H1 (cell line): ENCODE results near the gene DES. TPM values are rescaled to one million over a fixed set of nuclear protein-coding genes. Genes with fewer than 3 reads are reported as not detected.

Experiments used
- PHF8 ChIP-seq: fragments of 200-600 bp; sonication (generic); conservative IDR thresholded peaks from 2 replicates; pipeline ENCODE4 v1.7.1; 2012; ENCODE audit warnings: low read depth, mild to moderate bottlenecking, inconsistent platforms, low read length, moderate library complexity
- TCF12 ChIP-seq: IDR thresholded peaks from 2 replicates; pipeline ENCODE4 v1.6.1; 2011; ENCODE audit warnings: low read depth, mild to moderate bottlenecking, low read length
- polyA plus RNA-seq, 7 experiments: library from polyadenylated mRNA; depleted of rRNA in 3 of 7; stranded (reverse) in 5 of 7; unstranded in 2 of 7; fragments of >200 nt in 5 of 7; fragments of 200-250 nt in 2 of 7; gene quantifications; 1 replicate in 5 of 7; 2 replicates in 1 of 7; 4 replicates in 1 of 7; pipeline versions ENCODE4 v1.2.1 to v1.2.3, GENCODE V29; 2011 to 2013; ENCODE audit warnings: missing spikeins in 2 of 7, mixed read lengths in 2 of 7
- total RNA-seq: library from RNA; stranded (reverse); fragmentation: NEBNext Ultra II Directional; extraction: Animal tissue kit (Norgen Biotek cat#: 25700); gene quantifications from 2 replicates; pipeline ENCODE4 v1.2.1, GENCODE V29; 2021
- TF ChIP-seq, protein P1 (sequence below): IDR thresholded peaks from 2 replicates; pipeline ENCODE4 v1.6.1; 2011; ENCODE audit warnings: low read length, improper control_type of control experiment

Gene DES
- total and polyA plus RNA-seq, 2 of the 8 experiments (the other 6 are each of a cell fraction or from before 2014, with no cell fraction given), result 1.8 to 4.3 TPM

DNA sequence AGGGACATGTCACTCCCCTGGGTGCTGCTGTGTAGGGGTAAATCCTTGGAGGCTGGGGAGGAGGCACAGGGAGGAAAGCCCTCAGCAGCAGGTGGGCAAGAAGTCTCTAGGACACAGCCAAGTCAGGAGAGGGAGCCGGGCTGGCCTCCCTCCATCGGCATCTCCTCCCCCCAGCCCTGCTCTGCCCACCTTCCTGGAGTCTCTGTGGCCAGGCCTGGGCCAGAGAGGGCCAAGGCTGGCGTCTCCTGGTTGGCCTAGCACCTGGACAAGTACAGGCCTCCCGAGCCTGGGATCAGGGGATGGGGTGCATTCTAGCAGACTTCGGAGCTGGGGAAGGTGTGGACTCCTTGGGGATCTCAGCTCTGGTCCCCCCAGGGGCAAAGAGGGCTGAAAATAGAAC lies 18.3 kb downstream of the DES start (continued):
- TF ChIP-seq PHF8 (no peak), TCF12 (no peak)
- TF ChIP-seq, protein P1, sequence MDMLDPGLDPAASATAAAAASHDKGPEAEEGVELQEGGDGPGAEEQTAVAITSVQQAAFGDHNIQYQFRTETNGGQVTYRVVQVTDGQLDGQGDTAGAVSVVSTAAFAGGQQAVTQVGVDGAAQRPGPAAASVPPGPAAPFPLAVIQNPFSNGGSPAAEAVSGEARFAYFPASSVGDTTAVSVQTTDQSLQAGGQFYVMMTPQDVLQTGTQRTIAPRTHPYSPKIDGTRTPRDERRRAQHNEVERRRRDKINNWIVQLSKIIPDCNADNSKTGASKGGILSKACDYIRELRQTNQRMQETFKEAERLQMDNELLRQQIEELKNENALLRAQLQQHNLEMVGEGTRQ, result no peak
